ENCODE results near the gene UBE2QL1.

Gene UBE2QL1

GRCh38 chr5:6427694-6428093, 21.0 kb upstream of the UBE2QL1 start:
- no peak for DNase-seq (ENCODE audit: low read depth, low spot score)

- DNase-seq (ENCODE audit: low read depth, low spot score) = no peak
Observed at GRCh38 chr5:6430418-6431028, 18.1 kb upstream of the UBE2QL1 start.

DNA sequence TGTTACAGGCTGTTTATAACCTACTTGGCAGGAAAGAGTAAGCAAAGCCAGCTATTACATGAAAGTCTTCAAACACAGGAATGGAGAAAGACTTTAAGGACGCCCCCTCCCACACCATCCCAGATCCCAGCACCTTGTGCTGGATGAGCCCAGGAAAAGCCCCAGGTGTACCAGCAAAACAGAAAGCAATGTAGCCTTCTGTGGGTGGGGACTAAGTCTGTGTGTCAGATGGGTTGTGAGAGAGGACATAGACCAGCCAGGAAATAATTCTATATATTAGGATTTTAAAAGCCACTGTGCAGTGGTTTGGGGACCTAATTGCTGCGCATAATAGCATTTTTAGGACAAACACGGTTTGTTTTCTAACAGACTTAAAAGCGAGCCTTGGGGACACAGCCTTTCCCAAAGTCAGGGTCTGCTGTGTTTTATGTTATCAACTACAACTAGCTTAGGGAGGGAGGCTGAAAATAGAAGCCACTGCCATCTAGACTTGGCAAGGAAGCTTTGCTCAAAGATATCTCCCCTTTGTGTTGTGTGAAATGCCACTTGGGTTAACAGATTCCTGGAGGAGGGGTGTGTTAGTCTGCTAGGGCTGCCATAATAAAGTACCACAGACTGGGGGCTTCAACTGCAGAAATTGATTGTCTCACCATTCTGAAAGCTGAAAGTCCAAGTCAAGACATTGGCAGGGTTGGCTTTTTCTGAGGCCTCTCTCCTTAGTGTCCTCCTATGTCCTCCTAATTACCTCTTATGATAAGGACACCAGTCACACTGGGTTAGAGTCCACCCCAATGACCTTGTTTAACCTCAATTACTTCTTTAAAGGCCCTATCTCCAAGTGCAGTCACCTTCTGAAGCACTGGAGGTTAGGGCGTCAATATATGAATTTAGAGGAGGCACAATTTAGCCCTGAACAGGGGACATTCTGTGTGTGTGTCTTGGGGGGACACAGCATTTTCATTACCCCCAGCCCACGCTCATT, 17.2 kb upstream of the UBE2QL1 start:
- DNase-seq (ENCODE audit: low read depth, low spot score) = no peak

GRCh38 chr5:6432206-6432605, 16.5 kb upstream of the UBE2QL1 start:
- DNase-seq (ENCODE audit: low read depth, low spot score) = no peak

GRCh38 chr5:6434731-6435130, 13.9 kb upstream of the UBE2QL1 start:
- no peak for DNase-seq (ENCODE audit: low read depth, low spot score)

DNA sequence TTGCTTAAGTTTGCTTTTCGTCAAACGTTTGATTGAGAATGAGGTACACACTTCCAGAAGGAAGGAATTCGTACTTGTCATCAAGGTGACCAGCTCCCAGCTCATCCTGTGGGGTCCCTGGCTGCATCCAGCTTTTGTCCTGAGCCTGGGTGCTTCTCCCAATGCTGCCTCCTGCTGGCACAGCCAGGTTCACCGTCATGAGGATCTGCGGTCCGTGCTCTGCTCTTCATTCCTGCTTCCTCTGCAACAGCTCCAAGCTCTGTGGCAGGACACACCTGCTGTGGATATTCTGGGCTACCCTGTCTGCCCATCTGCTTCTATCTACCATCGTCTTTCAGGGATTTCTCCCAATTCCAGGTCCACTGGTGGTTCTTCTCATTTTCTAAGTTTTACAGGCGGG, 13.3 kb upstream of the UBE2QL1 start:
- no peak for DNase-seq (ENCODE audit: low read depth, low spot score)

- no peak for DNase-seq (ENCODE audit: low read depth, low spot score)
Observed at GRCh38 chr5:6436715-6437331, 11.8 kb upstream of the UBE2QL1 start.

DNA sequence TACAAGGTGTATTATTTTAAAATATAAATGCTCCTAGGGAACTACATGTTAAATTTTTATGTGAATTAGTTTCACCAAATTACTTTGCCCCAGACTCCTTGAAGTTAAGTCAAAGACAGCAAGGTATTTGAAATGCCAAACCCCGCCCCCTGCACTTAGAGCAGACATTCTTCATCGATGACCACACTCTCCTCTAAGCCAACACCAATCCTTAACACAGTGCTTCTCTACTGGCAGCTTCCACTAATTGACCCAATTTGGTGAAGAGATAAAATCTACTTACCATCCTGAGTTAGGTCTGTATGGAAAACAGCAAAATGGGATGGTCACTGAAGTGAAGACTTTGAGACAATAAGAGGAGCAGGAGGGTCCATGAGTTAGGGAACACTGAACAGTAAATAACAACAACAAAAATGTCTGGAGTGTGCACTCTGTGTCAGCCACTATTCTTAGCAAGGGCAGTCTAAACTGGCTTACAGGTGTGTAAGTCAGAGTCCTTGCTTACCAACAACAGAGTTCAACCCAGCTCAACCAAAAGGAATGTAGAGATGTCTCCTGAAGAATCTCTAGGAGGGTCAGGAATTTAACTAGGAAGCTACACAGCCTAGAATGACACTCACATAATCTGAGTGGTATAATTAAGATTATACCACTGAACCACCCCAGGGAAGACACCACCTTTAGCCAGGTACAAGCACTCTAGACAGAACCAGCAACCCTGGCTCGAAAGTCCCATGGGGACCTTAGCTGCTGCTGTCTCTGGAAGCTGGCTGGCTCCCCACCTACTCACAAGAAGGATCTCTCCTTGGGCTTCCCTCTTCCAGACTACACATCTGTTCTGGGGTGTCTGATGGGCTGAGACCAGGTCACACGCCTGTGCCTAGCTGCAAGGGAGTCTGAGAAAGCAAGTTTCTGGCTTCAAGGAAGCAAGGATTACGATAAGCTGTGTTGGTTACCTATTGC, 8.8 kb upstream of the UBE2QL1 start:
- DNase-seq (ENCODE audit: low read depth, low spot score) = no peak

DNA sequence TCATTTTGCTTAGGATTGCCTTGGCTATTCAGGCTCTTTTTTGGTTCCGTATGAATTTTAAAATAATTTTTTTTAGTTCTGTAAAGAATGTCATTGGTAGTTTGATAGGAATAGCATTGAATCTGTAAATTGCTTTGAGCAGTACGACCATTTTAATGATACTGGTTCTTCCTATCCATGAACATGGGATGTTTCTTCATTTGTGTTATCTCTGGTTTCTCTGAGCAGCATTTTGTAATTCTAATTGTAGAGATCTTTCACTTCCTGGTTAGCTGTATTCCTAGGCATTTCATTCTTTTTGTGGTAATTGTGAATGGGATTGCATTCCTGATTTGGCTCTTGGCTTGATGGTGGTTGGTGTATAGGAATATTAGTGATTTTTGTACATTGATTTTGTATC, 6.3 kb upstream of the UBE2QL1 start:
- no peak for DNase-seq (ENCODE audit: low read depth, low spot score)

DNA sequence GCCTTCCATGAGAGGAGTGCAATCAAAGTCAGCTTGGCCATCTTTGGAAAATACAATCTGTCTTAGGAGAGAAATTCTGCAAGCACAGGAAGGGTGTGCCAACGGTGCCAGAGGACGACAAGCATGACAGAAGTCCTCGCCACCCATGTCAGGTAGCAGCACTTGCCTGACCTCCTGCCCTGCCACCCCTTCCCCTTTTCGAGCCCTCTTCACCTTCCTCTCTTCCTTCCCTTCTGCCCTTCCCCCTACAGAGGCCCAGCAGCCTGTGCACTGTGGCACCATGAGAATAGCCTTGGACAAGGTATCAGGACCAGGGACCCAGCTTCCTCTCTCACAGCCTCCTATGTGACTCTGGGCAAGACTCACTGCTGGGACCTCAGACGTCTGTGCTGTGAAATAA, 5.3 kb upstream of the UBE2QL1 start:
- DNase-seq (ENCODE audit: low read depth, low spot score) = no peak

DNA sequence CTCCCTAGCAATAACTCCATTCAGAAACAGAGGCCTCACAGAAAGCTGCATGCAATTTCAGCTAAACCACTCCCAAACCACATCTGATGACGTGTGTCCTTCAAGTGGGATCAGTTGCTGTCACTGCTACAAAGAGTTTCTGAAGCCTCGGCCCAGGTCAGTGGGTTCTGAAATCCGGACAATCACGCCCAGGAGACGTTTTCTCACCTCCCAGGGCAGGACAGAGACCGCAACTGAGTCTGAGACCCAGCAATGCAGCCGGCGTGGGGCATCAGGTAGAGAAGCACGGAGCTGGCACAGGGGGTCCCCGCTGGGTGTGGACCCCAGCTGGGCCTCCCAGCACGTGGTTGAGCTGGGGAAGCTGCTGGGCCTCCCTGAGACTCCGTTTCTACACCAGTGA, 2.6 kb upstream of the UBE2QL1 start:
- DNase-seq (ENCODE audit: low read depth, low spot score) = no peak

DNA sequence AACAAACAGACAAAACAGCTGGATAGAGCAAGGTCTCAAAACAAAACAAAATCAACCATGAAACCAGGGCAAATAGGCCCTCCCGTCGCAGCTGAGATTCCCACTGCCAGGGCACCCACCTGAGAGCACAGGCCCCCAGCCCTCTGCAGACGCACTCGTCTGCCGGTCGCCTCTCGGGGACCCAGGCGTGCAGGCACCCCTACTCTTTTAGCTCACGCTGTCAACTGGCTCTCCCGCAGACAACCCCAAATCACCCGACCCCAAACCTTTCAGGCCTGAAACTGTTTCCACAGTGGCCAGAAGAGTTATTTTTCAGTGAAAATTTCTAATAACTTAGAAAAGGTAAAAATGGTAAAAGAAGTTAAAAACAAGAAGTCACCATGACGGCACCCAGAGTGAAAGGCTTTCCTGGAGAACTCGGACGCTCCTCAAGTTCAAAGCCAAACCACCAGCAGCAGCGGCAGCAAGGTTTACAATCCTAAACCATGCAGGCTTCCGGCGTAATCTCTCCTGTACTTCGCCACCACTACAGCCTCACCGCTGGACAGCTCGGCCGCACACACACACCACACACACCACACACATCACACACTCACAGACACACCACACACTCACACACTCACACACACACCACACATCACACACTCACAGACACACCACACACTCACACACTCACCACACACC, 1.9 kb upstream of the UBE2QL1 start:
- no peak for DNase-seq (ENCODE audit: low read depth, low spot score)

DNA sequence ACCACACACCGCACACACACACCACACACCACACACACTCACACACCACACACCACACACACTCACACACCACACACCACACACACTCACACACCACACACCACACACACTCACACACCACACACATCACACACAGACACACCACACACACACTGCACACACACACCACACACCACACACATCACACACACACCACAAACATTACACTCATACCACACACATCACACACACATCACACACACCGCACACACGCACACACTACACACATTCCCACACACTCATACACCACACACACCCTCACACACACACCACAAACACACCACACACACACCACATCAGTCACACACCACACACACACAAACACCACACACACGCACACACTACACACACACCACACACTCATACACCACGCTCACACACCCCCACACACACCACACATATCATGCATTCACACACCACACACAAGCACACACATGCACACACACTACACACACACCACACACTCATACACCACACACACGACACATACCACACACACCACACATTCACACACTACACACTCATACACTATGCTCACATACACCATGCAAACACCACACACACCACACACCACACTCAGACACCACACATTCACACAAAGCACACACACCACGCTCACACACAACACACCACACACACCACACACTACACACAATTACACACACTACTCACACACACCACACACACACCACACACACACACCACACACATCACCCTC, 1.1 kb upstream of the UBE2QL1 start:
- DNase-seq (ENCODE audit: low read depth, low spot score) = no peak

DNA sequence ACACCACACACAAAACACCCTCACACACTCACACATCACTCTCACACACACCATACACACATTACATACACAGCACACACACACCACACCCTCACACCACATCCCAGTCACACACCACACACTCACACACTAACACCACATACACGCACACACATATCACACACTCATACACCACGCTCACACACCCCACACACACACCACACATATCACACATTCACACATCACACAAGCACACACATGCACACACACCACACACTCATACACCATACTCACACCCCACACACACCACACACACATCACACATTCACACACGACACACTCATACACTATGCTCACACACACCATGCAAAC, 543 bp upstream of the UBE2QL1 start:
- no peak for DNase-seq (ENCODE audit: low read depth, low spot score)

DNA sequence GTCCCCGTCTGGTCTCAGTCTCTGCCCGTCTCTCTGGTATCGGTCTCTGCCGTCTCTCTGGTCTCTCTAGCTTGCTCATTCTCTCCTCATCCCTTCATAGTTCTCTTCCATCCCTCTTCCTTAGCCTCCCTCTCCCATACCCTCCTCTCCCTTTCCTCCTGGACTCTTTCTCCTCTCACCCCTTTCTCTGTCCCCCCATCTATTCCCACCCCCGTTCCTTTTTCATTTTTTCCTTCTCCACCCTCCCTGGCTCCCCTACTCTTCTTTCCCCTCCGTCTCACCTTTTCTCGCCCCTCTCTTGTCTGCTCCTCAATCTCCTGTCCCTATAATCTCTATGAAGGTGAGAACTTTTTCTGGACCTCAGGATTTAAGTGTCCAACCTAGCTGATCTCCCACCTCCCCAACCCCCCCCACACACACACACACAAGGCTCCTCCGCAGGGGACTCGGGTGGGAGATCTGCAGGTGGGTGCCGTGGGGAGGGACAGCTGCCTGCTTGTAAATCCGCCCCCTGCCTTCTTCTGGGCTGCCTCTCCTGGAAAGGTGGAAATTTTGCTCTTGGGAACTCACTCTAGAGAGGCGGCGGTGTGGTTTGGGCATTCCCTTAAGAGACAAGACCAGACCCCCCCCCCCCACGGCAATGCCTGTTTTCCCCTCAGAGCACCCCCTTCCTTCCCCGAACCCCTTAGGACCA, 953 bp downstream of the UBE2QL1 start:
- no peak for DNase-seq (ENCODE audit: low read depth, low spot score)

- DNase-seq (ENCODE audit: low read depth, low spot score) = no peak
Observed at GRCh38 chr5:6450319-6450833, 1.7 kb downstream of the UBE2QL1 start.

DNA sequence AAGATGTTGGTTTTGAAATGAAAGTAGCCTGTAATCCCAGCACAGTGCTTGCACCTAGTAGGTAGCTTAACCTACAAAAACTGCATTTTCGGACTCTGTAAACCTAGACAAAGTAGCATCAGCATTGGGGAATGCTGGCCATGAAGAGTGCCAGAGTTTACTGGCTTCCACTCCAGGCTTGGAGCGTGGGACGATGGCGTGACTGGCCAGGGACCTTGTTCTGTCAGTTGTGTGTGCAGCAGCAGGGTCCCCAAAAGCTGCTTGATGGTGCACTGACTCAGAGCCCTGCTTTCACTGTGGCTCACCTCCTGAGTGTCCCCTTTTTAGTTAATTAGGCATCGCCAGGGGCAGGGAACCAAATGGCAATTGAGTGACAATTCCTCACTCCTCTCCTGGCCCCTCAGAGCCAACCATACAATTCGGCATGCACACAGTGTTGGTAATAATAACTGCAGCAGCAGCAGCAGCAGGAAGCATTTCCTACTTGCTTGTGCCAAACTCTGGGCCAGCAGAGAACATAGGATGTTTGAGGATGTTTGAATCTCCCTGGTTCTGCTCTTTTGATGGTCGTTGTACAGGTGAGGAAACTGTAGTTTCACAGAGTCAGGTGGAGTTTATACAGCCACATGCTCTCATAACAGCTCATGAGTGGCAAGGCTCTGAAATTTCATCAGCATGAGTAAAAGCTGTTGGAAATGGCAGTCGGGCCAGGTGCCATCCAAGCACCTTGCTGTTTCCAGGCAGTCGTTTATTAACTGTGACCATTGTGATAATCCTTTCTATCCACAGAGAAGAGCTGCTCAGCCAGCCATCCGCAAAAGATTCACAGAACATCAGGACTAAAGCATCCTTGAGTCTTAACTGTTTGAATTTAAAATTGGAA, 4.2 kb downstream of the UBE2QL1 start:
- DNase-seq (ENCODE audit: low read depth, low spot score) = no peak

GRCh38 chr5:6453937-6454560, 5.4 kb downstream of the UBE2QL1 start:
- no peak for DNase-seq (ENCODE audit: low read depth, low spot score)

Measured in brain pericyte (primary cell).